ENCODE measurements around the gene PRKN. TPM values are rescaled to one million over a fixed set of nuclear protein-coding genes. Genes with fewer than 3 reads are reported as not detected.
"Not testable (repeated sequence)": the region's sequence is repeated elsewhere in the genome, so short reads cannot be mapped to it uniquely, and the experiment has no call there.

PRKN gene
- total RNA-seq, 1 donor from 2014 or later = 2.6 TPM

GRCh38 chr6:161829291-161829729, 898.3 kb downstream of the PRKN start:
- intact Hi-C loops (cut with DNase I) = no loop called here
- Histone ChIP-seq H3K27me3 (no peaks in the 10 kb centered on the region), H3K9me3 (no peaks in the 10 kb centered on the region), H3K4me1 (no peaks in the 10 kb centered on the region), H3K27ac (no peak overlapping the region), H3K4me3 (no peak overlapping the region), H3K36me3 (no peaks in the 10 kb centered on the region)
- DNase-seq (ENCODE audit: low spot score in 2 of 2) = no peak
- TF ChIP-seq CTCF (IDR thresholded peaks at IDR 0.05) = no peak

- Histone ChIP-seq H3K36me3 (no peaks in the 10 kb centered on the region), H3K27ac (no peak overlapping the region), H3K4me3 (no peak overlapping the region), H3K27me3 (no peaks in the 10 kb centered on the region), H3K4me1 (no peaks in the 10 kb centered on the region), H3K9me3 (no peaks in the 10 kb centered on the region)
- DNase-seq (ENCODE audit: low spot score in 2 of 2) = no peak
- intact Hi-C loops (cut with DNase I) = no loop called here
- TF ChIP-seq CTCF (IDR thresholded peaks at IDR 0.05) = no peak
Measured at GRCh38 chr6:161828355-161828754, 899.2 kb downstream of the PRKN start.

- Histone ChIP-seq H3K9me3 (no peaks in the 10 kb centered on the region), H3K36me3 (no peaks in the 10 kb centered on the region), H3K4me3 (no peak overlapping the region), H3K27me3 (no peaks in the 10 kb centered on the region), H3K27ac (no peak overlapping the region), H3K4me1 (no peaks in the 10 kb centered on the region)
- DNase-seq (ENCODE audit: low spot score in 2 of 2) = no peak
- TF ChIP-seq CTCF (IDR thresholded peaks at IDR 0.05) = no peak
- intact Hi-C loops (cut with DNase I) = no loop called here
Measured at GRCh38 chr6:161826512-161826911, 901.1 kb downstream of the PRKN start.

GRCh38 chr6:161822204-161822603, 905.4 kb downstream of the PRKN start:
- H3K9me3 ChIP-seq; DNase-seq (ENCODE audit: low spot score in 2 of 2); H3K4me1 ChIP-seq; H3K4me3 ChIP-seq; H3K27me3 ChIP-seq; H3K36me3 ChIP-seq; H3K27ac ChIP-seq; intact Hi-C loops (cut with DNase I): not testable (repeated sequence)

GRCh38 chr6:161817881-161818280, 909.7 kb downstream of the PRKN start:
- no peak overlapping the region for H3K4me3 ChIP-seq

GRCh38 chr6:161815965-161816364, 911.6 kb downstream of the PRKN start:
- no peak overlapping the region for H3K27ac ChIP-seq
- H3K9me3 ChIP-seq = no peaks in the 10 kb centered on the region
- H3K27me3 ChIP-seq = no peaks in the 10 kb centered on the region
- no peak for DNase-seq (ENCODE audit: low spot score in 2 of 2)
- no peaks in the 10 kb centered on the region for H3K36me3 ChIP-seq
- no peak overlapping the region for H3K4me3 ChIP-seq
- intact Hi-C loops (cut with DNase I) = no loop called here
- H3K4me1 ChIP-seq = no peaks in the 10 kb centered on the region
- no peak for TF ChIP-seq CTCF (IDR thresholded peaks at IDR 0.05)

More at GRCh38 chr6:161817881-161818280, 909.7 kb downstream of the PRKN start:
- no peak for TF ChIP-seq CTCF (IDR thresholded peaks at IDR 0.05)
- Histone ChIP-seq H3K36me3 (no peaks in the 10 kb centered on the region), H3K4me1 (no peaks in the 10 kb centered on the region), H3K27ac (no peak overlapping the region), H3K27me3 (no peaks in the 10 kb centered on the region), H3K9me3 (no peaks in the 10 kb centered on the region)
- DNase-seq (ENCODE audit: low spot score in 2 of 2) = no peak
- intact Hi-C loops (cut with DNase I) = no loop called here
